Measurements from ENCODE around the gene ARFGAP2. TPM values are rescaled to one million over a fixed set of nuclear protein-coding genes. Genes with fewer than 3 reads are reported as not detected.
"Not testable (repeated sequence)": the region's sequence is repeated elsewhere in the genome, so short reads cannot be mapped to it uniquely, and the experiment has no call there.

The ARFGAP2 gene
- polyA plus RNA-seq, 1 donor (not counting 4 experiments of a cell fraction or from before 2014, with no cell fraction given) = 51.0 TPM

- TF ChIP-seq CTCF (optimal IDR thresholded peaks at IDR 0.05 in 1 of 3, IDR thresholded peaks at IDR 0.05 in 1 of 3, conservative IDR thresholded peaks at IDR 0.05 in 1 of 3; ENCODE audit: extremely low read depth in 1 of 3, insufficient read depth in 2 of 3, low read length in 3 of 3) = no peak
- TF ChIP-seq EZH2 (IDR thresholded peaks at IDR 0.05; ENCODE audit: low read length) = no peak
- Histone ChIP-seq H3K27me3 (ENCODE audit: control insufficient read depth, extremely low read depth, insufficient read depth, low read length) (no peaks in the 10 kb centered on the region), H3K4me1 (ENCODE audit: control insufficient read depth, extremely low read depth, insufficient read depth, low read length) (peaks cover 24% of the 10 kb centered on the region), H4K20me1 (ENCODE audit: control insufficient read depth, extremely low read depth, insufficient read depth, low read length) (no peaks in the 10 kb centered on the region), H3K27ac (ENCODE audit: control insufficient read depth, insufficient read depth, low read length) (no peak overlapping the region), H2AFZ (ENCODE audit: control insufficient read depth, low read length) (no peak overlapping the region), H3K36me3 (ENCODE audit: control insufficient read depth in 2 of 2, extremely low read depth in 1 of 2, insufficient read depth in 2 of 2, low read length in 2 of 2) (no peaks in the 10 kb centered on the region), H3K9ac (ENCODE audit: control insufficient read depth, extremely low read depth, insufficient read depth, low read length) (no peak overlapping the region), H3K9me1 (ENCODE audit: control insufficient read depth, extremely low read depth, insufficient read depth, low read length) (no peaks in the 10 kb centered on the region), H3K79me2 (ENCODE audit: control insufficient read depth, insufficient read depth, low read length) (no peaks in the 10 kb centered on the region), H3K4me3 (ENCODE audit: control insufficient read depth in 2 of 3, extremely low read depth in 1 of 3, insufficient read depth in 2 of 3, low read depth in 1 of 3, low read length in 3 of 3) (no peak overlapping the region), H3K9me3 (ENCODE audit: control insufficient read depth, low read depth, low read length) (no peaks in the 10 kb centered on the region), H3K4me2 (ENCODE audit: control insufficient read depth, extremely low read depth, insufficient read depth, low read depth, low read length) (no peak overlapping the region)
- dilution Hi-C loops (cut with MboI; ENCODE audit: extremely low pct_ligation_motif_present, low sequenced_read_pairs) = no loop called here
- FAIRE-seq (no peak), DNase-seq (ENCODE audit: low read depth, low spot score) (no peak)
Observed at GRCh38 chr11:47208628-47209027, 31.9 kb upstream of the ARFGAP2 start.

GRCh38 chr11:47208008-47208552 is 31.4 kb upstream of the ARFGAP2 start:
- FAIRE-seq; H3K79me2 ChIP-seq (ENCODE audit: control insufficient read depth, insufficient read depth, low read length); H4K20me1 ChIP-seq (ENCODE audit: control insufficient read depth, extremely low read depth, insufficient read depth, low read length); H3K9me1 ChIP-seq (ENCODE audit: control insufficient read depth, extremely low read depth, insufficient read depth, low read length); H3K4me2 ChIP-seq (ENCODE audit: control insufficient read depth, extremely low read depth, insufficient read depth, low read depth, low read length); H3K36me3 ChIP-seq (ENCODE audit: control insufficient read depth in 2 of 2, extremely low read depth in 1 of 2, insufficient read depth in 2 of 2, low read length in 2 of 2); H2AFZ ChIP-seq (ENCODE audit: control insufficient read depth, low read length); H3K9ac ChIP-seq (ENCODE audit: control insufficient read depth, extremely low read depth, insufficient read depth, low read length); dilution Hi-C loops (cut with MboI; ENCODE audit: extremely low pct_ligation_motif_present, low sequenced_read_pairs); H3K27me3 ChIP-seq (ENCODE audit: control insufficient read depth, extremely low read depth, insufficient read depth, low read length); H3K27ac ChIP-seq (ENCODE audit: control insufficient read depth, insufficient read depth, low read length); H3K4me3 ChIP-seq (ENCODE audit: control insufficient read depth in 2 of 3, extremely low read depth in 1 of 3, insufficient read depth in 2 of 3, low read depth in 1 of 3, low read length in 3 of 3); DNase-seq (ENCODE audit: low read depth, low spot score); H3K9me3 ChIP-seq (ENCODE audit: control insufficient read depth, low read depth, low read length): not testable (repeated sequence)
- peaks cover 24% of the 10 kb centered on the region for H3K4me1 ChIP-seq (ENCODE audit: control insufficient read depth, extremely low read depth, insufficient read depth, low read length)

- TF ChIP-seq CTCF (optimal IDR thresholded peaks at IDR 0.05 in 1 of 3, IDR thresholded peaks at IDR 0.05 in 1 of 3, conservative IDR thresholded peaks at IDR 0.05 in 1 of 3; ENCODE audit: extremely low read depth in 1 of 3, insufficient read depth in 2 of 3, low read length in 3 of 3) (no peak), EZH2 (IDR thresholded peaks at IDR 0.05; ENCODE audit: low read length) (no peak)
Observed at GRCh38 chr11:47207459-47207858, 30.8 kb upstream of the ARFGAP2 start.

GRCh38 chr11:47206577-47206976 is 29.9 kb upstream of the ARFGAP2 start:
- peaks cover 24% of the 10 kb centered on the region for H3K4me1 ChIP-seq (ENCODE audit: control insufficient read depth, extremely low read depth, insufficient read depth, low read length)
- FAIRE-seq; H3K27me3 ChIP-seq (ENCODE audit: control insufficient read depth, extremely low read depth, insufficient read depth, low read length); H2AFZ ChIP-seq (ENCODE audit: control insufficient read depth, low read length); H3K36me3 ChIP-seq (ENCODE audit: control insufficient read depth in 2 of 2, extremely low read depth in 1 of 2, insufficient read depth in 2 of 2, low read length in 2 of 2); H3K9ac ChIP-seq (ENCODE audit: control insufficient read depth, extremely low read depth, insufficient read depth, low read length); H3K4me3 ChIP-seq (ENCODE audit: control insufficient read depth in 2 of 3, extremely low read depth in 1 of 3, insufficient read depth in 2 of 3, low read depth in 1 of 3, low read length in 3 of 3); H3K27ac ChIP-seq (ENCODE audit: control insufficient read depth, insufficient read depth, low read length); H3K4me2 ChIP-seq (ENCODE audit: control insufficient read depth, extremely low read depth, insufficient read depth, low read depth, low read length); DNase-seq (ENCODE audit: low read depth, low spot score); H4K20me1 ChIP-seq (ENCODE audit: control insufficient read depth, extremely low read depth, insufficient read depth, low read length); H3K9me1 ChIP-seq (ENCODE audit: control insufficient read depth, extremely low read depth, insufficient read depth, low read length); H3K79me2 ChIP-seq (ENCODE audit: control insufficient read depth, insufficient read depth, low read length); H3K9me3 ChIP-seq (ENCODE audit: control insufficient read depth, low read depth, low read length); dilution Hi-C loops (cut with MboI; ENCODE audit: extremely low pct_ligation_motif_present, low sequenced_read_pairs): not testable (repeated sequence)

More at GRCh38 chr11:47207459-47207858, 30.8 kb upstream of the ARFGAP2 start:
- Histone ChIP-seq H3K9me3 (ENCODE audit: control insufficient read depth, low read depth, low read length) (no peaks in the 10 kb centered on the region), H3K9ac (ENCODE audit: control insufficient read depth, extremely low read depth, insufficient read depth, low read length) (no peak overlapping the region), H3K4me3 (ENCODE audit: control insufficient read depth in 2 of 3, extremely low read depth in 1 of 3, insufficient read depth in 2 of 3, low read depth in 1 of 3, low read length in 3 of 3) (no peak overlapping the region), H3K4me1 (ENCODE audit: control insufficient read depth, extremely low read depth, insufficient read depth, low read length) (peaks cover 24% of the 10 kb centered on the region), H3K79me2 (ENCODE audit: control insufficient read depth, insufficient read depth, low read length) (no peaks in the 10 kb centered on the region), H3K36me3 (ENCODE audit: control insufficient read depth in 2 of 2, extremely low read depth in 1 of 2, insufficient read depth in 2 of 2, low read length in 2 of 2) (no peaks in the 10 kb centered on the region), H3K9me1 (ENCODE audit: control insufficient read depth, extremely low read depth, insufficient read depth, low read length) (no peaks in the 10 kb centered on the region), H4K20me1 (ENCODE audit: control insufficient read depth, extremely low read depth, insufficient read depth, low read length) (no peaks in the 10 kb centered on the region), H3K4me2 (ENCODE audit: control insufficient read depth, extremely low read depth, insufficient read depth, low read depth, low read length) (no peak overlapping the region), H2AFZ (ENCODE audit: control insufficient read depth, low read length) (no peak overlapping the region), H3K27me3 (ENCODE audit: control insufficient read depth, extremely low read depth, insufficient read depth, low read length) (no peaks in the 10 kb centered on the region), H3K27ac (ENCODE audit: control insufficient read depth, insufficient read depth, low read length) (no peak overlapping the region)
- no peak for FAIRE-seq
- DNase-seq (ENCODE audit: low read depth, low spot score) = no peak
- dilution Hi-C loops (cut with MboI; ENCODE audit: extremely low pct_ligation_motif_present, low sequenced_read_pairs) = no loop called here
